HG03439 (cell line): ENCODE results near the gene NUP210.

Experiments
- ATAC-seq: cut with Tn5 transposase; IDR thresholded peaks from one replicate; pipeline ENCODE4 v1.9.1; 2021; ENCODE audit warnings: mild to moderate bottlenecking, moderate library complexity; ENCODE audit not compliant: unreplicated experiment

NUP210 gene

DNA sequence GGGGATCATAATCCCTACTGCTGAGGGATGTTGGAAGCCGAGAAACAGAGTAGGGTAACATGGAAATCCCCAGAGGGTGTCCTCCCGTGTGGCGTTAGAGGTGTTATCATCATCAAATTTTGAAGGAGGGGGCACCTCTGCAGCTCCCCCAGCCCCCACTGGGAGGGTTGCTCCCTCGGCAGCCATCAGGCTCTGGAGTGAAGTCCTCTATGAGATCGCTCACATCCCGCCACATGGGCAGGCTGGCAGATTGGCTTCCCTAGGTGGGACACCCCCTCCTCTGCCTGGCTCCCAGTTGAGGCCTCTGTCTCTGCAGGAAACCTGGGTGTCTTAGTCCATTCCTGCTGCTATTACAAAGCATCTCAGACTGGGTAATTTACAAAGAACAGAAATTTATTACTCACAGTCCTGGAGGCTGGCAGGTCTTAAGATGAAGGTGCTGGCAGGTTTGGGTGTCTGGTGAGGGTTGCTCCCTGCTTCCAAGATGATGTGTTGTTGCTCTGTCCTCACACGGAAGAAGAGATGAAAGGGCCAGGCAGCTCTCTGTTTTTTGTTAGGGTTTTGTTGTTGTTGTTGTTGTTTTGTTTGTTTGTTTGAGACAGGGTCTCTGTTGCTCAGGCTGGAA is 120.5 kb downstream of the NUP210 start:
- no peak for ATAC-seq

- ATAC-seq = no peak
Measured at GRCh38 chr3:13296662-13297061, 123.5 kb downstream of the NUP210 start.

DNA sequence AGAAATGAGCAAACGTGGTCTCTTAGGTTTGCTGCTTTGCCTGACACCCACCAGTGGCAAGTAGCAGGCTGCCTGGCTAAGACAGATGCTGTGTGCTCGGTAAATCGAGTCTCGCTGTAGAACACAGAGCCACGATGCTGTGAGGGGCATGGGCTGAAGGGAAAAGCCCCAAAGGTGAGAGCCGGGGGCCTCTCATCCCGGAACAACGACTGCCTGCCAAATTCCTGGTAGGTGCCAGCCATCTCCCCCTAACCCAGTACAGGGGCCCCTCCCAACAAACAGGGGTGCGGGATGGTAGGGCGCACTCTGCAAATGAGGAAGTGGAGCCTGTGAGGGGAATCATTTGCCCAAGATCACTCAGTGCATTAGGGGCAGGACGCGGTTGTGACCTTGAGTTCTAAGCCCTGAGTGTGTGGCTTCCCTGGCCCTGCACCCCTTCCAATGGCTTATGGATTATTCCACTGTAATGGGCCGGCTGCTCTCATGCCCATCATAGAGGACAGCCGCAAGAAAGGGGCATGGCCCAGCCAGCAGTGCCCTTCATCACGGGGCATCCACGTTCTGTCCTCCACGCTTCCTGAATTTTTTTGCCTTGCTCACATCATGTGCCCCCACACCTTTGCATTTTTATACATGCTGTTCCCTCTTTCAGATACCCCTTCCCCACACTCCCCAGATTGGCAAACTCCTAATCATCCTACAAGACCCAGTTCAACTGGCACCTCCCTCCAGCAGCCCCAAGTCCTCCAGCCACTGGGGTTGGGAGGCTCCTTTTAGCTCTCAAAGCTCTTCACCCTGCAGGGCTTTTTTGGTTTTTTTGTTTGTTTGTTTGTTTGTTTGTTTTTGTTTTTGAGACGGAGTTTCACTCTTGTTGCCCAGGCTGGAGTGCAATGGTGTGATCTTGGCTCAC is 125.4 kb downstream of the NUP210 start:
- no peak for ATAC-seq

- ATAC-seq = no peak
Measured at GRCh38 chr3:13292375-13292774, 127.7 kb downstream of the NUP210 start.

- no peak for ATAC-seq
Measured at GRCh38 chr3:13290941-13291340, 129.2 kb downstream of the NUP210 start.

GRCh38 chr3:13289771-13290285 is 130.3 kb downstream of the NUP210 start:
- ATAC-seq = no peak

DNA sequence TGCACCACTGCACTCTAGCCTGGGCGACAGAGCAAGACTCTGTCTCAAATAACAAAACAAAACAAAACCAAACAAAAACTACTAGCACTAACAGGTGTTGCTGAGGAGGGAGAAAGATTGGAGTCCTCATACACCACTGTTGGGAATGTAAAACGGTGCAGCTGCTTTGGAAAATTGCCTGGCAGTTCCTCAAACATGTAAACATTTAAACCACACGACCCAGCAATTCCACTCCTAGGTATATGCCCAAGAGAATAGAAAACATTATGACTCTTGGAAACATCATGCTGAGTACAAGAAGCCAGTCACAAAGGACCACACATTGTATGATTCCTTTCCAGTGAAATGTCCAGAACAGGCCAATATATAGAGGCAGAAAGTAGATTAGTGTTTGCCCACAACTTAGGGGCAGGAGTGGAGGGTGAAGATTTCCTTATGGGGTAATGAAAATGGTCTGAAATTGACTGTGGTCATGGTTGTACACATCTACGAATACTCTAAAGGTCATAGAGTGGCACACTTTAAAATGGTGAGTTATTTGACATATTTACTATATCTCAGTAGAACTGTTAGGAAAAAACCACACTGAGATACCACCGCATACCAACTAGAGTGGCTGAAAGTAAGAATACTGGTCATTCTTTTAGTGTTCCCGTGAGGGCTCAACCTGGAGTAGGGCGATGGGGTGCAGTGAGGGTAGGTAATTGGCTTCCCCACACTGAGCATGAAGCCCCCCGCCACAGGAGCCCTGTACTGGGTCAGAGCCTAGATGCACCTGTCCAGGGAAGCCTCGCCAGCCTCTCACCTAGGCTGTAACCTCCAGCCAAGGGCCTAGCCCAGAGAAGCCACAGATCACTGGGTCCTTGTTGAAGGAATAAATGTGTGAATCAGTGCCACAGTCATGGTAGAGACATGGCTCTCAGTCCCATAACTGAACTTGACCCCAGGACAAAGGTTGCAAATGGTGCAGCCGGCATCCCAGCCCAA is 131.1 kb downstream of the NUP210 start:
- ATAC-seq = no peak

DNA sequence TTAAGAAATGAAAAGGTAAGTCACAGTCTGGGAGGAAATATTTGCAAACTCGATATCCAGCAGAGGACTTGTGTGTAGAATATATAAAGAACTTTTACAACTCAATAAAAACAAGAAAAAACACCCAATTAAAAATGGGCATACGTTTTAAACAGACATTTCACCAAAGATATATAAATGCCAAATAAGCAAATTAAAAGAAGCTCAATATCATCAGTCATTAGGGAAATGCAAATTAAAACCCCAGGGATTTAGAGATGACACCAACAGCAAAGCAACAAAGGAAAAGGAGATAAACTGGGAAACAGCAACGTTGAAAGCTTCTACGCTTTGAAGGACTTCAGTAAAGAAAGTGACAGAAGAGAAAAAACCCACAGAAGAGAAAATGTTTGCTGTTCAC is 132.3 kb downstream of the NUP210 start:
- ATAC-seq = no peak

GRCh38 chr3:13286873-13287272 is 133.2 kb downstream of the NUP210 start:
- no peak for ATAC-seq

- no peak for ATAC-seq
Measured at GRCh38 chr3:13285007-13285567, 135.0 kb downstream of the NUP210 start.

DNA sequence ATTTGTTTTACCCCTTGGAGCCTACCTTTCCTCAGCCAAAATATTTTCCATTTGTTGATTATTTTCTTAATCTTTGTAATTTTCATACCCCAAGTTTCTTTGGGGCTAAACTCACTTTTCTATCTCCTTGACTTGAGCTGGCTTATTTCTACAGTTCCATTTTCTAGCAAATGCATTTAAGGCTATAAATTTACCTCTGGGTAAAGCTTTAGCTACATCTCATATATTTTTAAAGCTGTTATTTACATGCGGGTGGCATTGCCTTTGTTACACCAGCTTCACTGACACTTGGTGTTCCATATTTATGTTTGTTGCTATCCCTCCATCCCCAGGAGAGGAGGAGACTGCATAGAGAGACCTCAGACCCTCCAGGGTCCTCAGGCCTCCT is 136.3 kb downstream of the NUP210 start:
- ATAC-seq = no peak

GRCh38 chr3:13282986-13283876 is 136.9 kb downstream of the NUP210 start:
- ATAC-seq = no peak

DNA sequence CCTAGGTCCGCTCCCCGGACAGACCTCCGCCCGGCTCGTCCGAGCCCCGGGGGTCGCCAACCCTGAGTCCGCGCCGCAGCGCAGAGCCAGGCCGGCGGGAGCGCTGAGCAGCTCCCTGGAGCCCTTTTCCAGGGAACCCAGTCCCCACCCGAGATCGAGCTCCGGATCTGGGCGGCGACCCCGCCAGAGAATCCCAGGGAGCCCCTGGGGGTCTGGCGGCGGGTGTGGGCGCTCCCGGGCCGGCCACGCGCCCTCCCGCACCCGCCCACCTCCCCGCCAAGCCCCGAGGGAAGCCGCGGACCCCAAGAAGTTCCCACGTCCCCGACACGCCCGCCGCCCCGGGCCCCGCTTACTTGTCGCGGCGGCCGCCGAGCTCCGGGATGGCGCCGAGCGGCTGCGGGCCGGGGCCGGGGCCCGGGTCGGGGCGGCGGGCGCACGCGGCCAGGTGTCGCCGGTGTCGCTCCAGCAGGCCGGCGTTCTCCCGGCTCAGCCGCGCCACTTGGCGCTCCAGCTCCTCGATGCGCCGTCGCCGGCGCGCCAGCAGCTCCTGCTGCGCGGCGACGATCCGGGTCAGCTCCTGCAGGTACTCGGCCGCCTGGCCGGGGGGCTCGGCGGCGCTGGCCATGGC is 137.7 kb downstream of the NUP210 start:
- ATAC-seq = no peak

DNA sequence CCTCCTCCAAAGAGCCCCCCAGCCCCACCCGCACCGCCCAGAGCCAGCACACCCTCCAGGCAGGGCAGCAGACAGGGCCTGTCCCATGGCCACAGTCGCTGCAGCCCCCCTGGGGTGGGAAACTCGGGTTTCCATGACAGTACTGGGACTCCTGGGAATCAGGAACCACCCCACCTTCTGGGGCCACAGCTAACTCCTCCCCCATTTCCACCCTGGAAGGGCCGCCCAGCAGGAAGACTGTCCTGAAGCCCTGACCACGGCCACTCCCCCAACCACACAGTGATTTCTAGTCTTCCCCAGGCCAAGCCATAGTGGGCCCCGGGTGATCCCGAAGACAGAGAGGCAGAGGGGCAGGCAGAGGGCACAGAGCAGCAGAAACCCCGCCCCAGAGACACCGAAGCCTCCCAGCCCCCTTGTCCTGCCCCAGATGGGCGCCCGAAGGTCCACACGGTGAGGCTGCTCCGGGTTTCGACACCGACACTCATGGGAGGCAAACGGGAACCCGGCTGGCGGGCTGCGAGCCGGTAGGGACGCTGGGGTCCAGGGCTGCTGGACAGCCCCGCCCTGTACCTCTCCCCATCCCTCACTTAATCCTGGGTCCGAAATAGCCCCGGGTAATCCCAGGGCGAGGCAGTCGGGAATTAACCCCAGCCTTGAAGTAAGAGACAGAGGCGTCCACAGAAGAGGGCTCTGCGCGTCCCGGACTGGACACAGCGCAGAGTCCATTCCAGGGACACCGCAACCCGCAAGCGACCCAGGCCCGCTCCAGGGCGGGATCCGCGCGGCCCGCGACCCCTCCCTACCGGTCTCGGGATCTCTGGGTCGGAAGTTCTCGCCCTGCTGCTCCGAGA is 138.4 kb downstream of the NUP210 start:
- no peak for ATAC-seq

GRCh38 chr3:13280811-13281506 is 139.2 kb downstream of the NUP210 start:
- no peak for ATAC-seq

DNA sequence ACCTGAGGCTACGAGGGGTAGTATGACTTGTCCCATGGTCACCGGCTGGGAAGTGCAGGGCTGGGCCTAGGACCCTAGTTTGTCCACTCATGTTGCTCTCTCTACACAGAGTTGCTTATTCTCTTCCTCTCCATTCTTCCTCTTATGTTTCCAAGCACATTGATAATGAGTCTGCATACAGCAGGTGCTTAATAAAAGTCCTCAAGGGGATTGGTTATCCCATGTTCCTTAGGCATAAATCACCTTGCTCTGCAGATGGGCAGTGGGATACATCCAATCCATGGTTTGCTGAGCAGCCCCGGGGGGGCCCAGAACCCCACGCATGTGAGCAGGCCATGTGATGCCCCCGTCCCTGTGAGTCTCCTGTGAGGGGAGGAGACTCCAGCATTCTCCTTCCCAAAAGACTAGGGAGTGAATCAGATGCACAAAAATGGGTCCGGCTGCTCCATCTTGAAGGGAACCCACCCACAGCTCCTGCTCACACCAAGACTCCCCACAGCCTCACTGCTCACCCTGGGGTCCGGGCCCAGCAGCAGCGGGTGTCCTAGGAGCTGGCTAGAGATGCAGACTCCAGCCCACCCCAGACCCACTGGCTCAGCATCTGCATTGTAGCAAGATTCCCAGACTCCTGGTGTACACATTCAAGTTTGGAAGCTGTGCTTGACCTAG is 139.9 kb downstream of the NUP210 start:
- ATAC-seq = no peak

GRCh38 chr3:13279532-13279910 is 140.6 kb downstream of the NUP210 start:
- ATAC-seq = no peak
